Lung (tissue), 12 donors: ENCODE measurements around the gene FZD2. TPM values are rescaled to one million over a fixed set of nuclear protein-coding genes. Genes with fewer than 3 reads are reported as not detected.

Experiments used
- ATAC-seq: fragments of 200-7000 bp; cut with Tn5 transposase; one replicate; pipeline ENCODE4 v1.9.1; 2020; ENCODE audit warnings: moderate number of reproducible peaks; ENCODE audit not compliant: insufficient read depth, low FRiP score
- DNase-seq, 3 donors: peaks; one replicate each; pipeline ENCODE4 v3.0.0-alpha.2; 2013 to 2017
- H3K27ac ChIP-seq, 2 donors: one replicate each; pipeline ENCODE4 v1.5.1; 2013; ENCODE audit warnings: mild to moderate bottlenecking in 2 of 2, moderate library complexity in 2 of 2, control low read depth in 1 of 2, inconsistent platforms in 1 of 2, low read depth in 1 of 2, low read length in 1 of 2
- H3K27me3 ChIP-seq, 3 donors: one replicate each; pipeline ENCODE4 v1.5.1; 2013; ENCODE audit warnings: low read length in 2 of 3; ENCODE audit not compliant: control insufficient read depth in 3 of 3, insufficient read depth in 3 of 3
- H3K36me3 ChIP-seq, 4 donors: one replicate each; pipeline ENCODE4 v1.5.1; 2013; ENCODE audit warnings: low read length in 4 of 4, mild to moderate bottlenecking in 1 of 4, moderate library complexity in 1 of 4; ENCODE audit not compliant: control insufficient read depth in 4 of 4, insufficient read depth in 4 of 4
- H3K4me1 ChIP-seq, 5 donors: one replicate each; pipeline ENCODE4 v1.5.1; 2013; ENCODE audit warnings: low read length in 5 of 5, mild to moderate bottlenecking in 2 of 5, moderate library complexity in 1 of 5; ENCODE audit not compliant: control insufficient read depth in 5 of 5, insufficient read depth in 5 of 5
- H3K4me3 ChIP-seq: one replicate; pipeline ENCODE4 v1.5.1; 2013; ENCODE audit warnings: mild to moderate bottlenecking, control low read depth, moderate library complexity
- H3K9ac ChIP-seq, 2 donors: one replicate each; pipeline ENCODE4 v1.5.1; 2013; ENCODE audit warnings: low read length in 2 of 2, control low read depth in 1 of 2; ENCODE audit not compliant: insufficient read depth in 1 of 2
- H3K9me3 ChIP-seq, 4 donors: one replicate each; pipeline ENCODE4 v1.5.1; 2013; ENCODE audit warnings: low read length in 3 of 4, mild to moderate bottlenecking in 1 of 4, moderate library complexity in 1 of 4; ENCODE audit not compliant: control insufficient read depth in 4 of 4, insufficient read depth in 3 of 4
- CTCF ChIP-seq: IDR thresholded peaks from 2 replicates; pipeline ENCODE4 v1.5.1; 2012; ENCODE audit warnings: mild to moderate bottlenecking; ENCODE audit errors: control extremely low read depth, extremely low read depth
- WGBS, 2 donors: extraction: QIAGEN DNeasy Blood & Tissue Kit; methylation state at CpG; one replicate each; pipeline ENCODE4 v1.1.7; 2013; 5-methylcytosine and 5-hydroxymethylcytosine counted together
- polyA plus RNA-seq, 2 donors: library from polyadenylated mRNA; stranded (reverse); fragments of 200-250 nt; gene quantifications; one replicate each; pipeline ENCODE4 v1.2.1, GENCODE V29; 2013
- total RNA-seq, 2 donors: library from RNA; depleted of rRNA in 1 of 2; stranded (reverse); fragments of >200 nt in 1 of 2; gene quantifications; one replicate each; pipeline ENCODE4 v1.2.1, GENCODE V29; 2014 to 2021
- donor health status: control.
- donor health status: control.
- donor health status: Bipolar disorder and iron deficiency.
- donor health status: healthy.
- donor health status: DM: yes; HTN: yes; CAD: no.

FZD2 gene
- total and polyA plus RNA-seq, 4 donors, result 3.8 to 14.1 (median 6.9) TPM

GRCh38 chr17:44558334-44558709 is 1.0 kb downstream of the FZD2 start:
- Histone ChIP-seq H3K27me3 (no peaks in the 10 kb centered on the region), H3K27ac (no peak overlapping the region), H3K9ac (peak overlapping the region in 1 of 2 donors; percentile 33), H3K4me3 (no peak overlapping the region), H3K4me1 (peaks cover 0 to 48% (median 6%) of the 10 kb centered on the region in 5 donors), H3K9me3 (peaks cover 0 to 2% (median 0%) of the 10 kb centered on the region in 4 donors), H3K36me3 (peaks cover 0 to 4% (median 0%) of the 10 kb centered on the region in 4 donors)
- ATAC-seq (no peak), DNase-seq (peak in 2 of 3 donors; percentile 28 to 36)
- no peak for TF ChIP-seq CTCF
- 19 to 27% methylated on average over 31 of the region's 31 CpGs for WGBS, 2 donors

DNA sequence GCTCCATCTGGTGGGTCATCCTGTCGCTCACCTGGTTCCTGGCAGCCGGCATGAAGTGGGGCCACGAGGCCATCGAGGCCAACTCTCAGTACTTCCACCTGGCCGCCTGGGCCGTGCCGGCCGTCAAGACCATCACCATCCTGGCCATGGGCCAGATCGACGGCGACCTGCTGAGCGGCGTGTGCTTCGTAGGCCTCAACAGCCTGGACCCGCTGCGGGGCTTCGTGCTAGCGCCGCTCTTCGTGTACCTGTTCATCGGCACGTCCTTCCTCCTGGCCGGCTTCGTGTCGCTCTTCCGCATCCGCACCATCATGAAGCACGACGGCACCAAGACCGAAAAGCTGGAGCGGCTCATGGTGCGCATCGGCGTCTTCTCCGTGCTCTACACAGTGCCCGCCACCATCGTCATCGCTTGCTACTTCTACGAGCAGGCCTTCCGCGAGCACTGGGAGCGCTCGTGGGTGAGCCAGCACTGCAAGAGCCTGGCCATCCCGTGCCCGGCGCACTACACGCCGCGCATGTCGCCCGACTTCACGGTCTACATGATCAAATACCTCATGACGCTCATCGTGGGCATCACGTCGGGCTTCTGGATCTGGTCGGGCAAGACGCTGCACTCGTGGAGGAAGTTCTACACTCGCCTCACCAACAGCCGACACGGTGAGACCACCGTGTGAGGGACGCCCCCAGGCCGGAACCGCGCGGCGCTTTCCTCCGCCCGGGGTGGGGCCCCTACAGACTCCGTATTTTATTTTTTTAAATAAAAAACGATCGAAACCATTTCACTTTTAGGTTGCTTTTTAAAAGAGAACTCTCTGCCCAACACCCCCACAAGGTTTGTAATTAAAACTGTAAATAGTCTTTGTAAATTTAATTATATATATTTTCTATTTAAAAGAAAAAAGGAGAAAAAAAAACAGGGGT is 1.7 kb downstream of the FZD2 start:
- peak; percentile 54 to 63 (median 63) for DNase-seq
- TF ChIP-seq CTCF, result no peak
- Histone ChIP-seq H3K4me1 (peaks cover 0 to 48% (median 6%) of the 10 kb centered on the region in 5 donors), H3K4me3 (no peak overlapping the region), H3K9ac (no peak overlapping the region), H3K36me3 (peaks cover 0 to 4% (median 0%) of the 10 kb centered on the region in 4 donors), H3K9me3 (peaks cover 0 to 2% (median 0%) of the 10 kb centered on the region in 4 donors), H3K27ac (peak overlapping the region in 1 of 2 donors; percentile 37), H3K27me3 (no peaks in the 10 kb centered on the region)
- 23 to 34% methylated on average over 74 of the region's 74 CpGs for WGBS, 2 donors
- ATAC-seq, result no peak

GRCh38 chr17:44559634-44560554 is 2.6 kb downstream of the FZD2 start:
- Histone ChIP-seq H3K36me3 (peaks cover 0 to 4% (median 0%) of the 10 kb centered on the region in 4 donors), H3K4me3 (no peak overlapping the region), H3K27ac (no peak overlapping the region), H3K9me3 (peaks cover 0 to 2% (median 0%) of the 10 kb centered on the region in 4 donors), H3K4me1 (peaks cover 0 to 48% (median 6%) of the 10 kb centered on the region in 5 donors), H3K27me3 (no peaks in the 10 kb centered on the region), H3K9ac (peak overlapping the region; percentile 8 to 67)
- DNase-seq (peak; percentile 26 to 64 (median 56)), ATAC-seq (no peak)
- TF ChIP-seq CTCF, result no peak
- 36 to 38% methylated on average over 16 of the region's 16 CpGs for WGBS, 2 donors
